Measurements from ENCODE around the gene LRP2BP.
"Not testable (repeated sequence)": the region's sequence is repeated elsewhere in the genome, so short reads cannot be mapped to it uniquely, and the experiment has no call there.

Gene LRP2BP

GRCh38 chr4:185394568-185395237 lies 1.0 kb downstream of the LRP2BP start:
- no peak for DNase-seq

DNA sequence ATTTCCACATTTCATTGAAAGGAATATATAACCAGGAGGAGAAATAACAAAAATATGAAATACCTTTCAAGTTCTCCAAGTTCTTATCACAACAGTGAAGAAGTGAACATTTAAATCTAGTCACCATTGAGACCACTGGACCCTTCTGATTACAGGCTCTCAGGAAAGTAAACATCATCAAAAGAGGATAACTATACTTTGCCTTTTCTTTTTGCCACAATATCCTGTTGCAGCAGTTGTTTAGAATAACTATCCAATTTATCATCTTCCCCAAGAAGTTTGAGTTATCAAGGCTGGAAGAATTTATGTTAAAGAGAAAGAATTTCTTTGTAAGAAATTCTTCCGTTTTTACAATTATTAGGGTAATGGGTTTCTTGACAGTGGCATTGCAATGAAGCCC lies 3.6 kb downstream of the LRP2BP start:
- DNase-seq = no peak

- no peak for DNase-seq
Observed at GRCh38 chr4:185390941-185391340, 4.8 kb downstream of the LRP2BP start.

- no peak for DNase-seq
Observed at GRCh38 chr4:185387957-185388356, 7.8 kb downstream of the LRP2BP start.

DNA sequence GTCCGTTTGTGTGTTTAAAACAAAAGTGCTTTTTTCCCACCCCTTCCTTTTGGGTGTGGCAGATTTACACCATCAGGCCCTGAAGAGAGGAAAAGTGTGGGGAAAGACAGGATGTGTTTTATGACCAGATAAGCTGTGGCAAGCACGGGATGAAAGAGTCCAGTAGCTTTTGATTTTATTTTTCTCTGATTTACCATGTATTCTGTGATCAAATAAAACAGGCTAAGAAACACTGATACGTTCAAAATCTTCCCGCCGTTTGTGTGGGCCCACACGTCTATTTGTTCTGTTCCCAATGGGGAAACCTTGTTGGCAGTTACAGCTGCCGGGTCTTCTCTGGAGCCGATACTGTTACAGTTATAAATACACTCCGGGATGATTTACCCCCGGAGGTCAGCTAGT lies 10.8 kb downstream of the LRP2BP start:
- no peak for DNase-seq

- DNase-seq = no peak
Observed at GRCh38 chr4:185384061-185384460, 11.7 kb downstream of the LRP2BP start.

- no peak for DNase-seq
Observed at GRCh38 chr4:185383451-185383850, 12.3 kb downstream of the LRP2BP start.

DNA sequence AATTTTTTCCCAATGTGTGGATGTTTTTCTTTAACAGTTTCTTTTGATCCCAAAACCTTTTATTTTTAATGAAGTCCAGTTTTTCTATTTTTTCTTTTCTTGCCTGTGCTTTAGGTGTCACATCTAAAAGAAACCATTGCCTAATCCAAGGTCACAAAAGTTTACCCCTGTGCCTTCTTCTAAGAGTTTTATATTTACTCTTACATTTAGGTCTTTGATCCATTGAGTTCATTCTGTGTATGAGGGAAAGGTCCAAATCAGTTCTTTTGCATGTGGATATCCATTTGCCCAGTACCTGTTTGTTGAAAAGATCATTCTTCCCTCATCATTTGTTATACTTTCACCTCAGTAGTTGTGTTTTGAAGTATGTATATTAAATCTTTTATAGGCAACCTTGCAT lies 13.0 kb downstream of the LRP2BP start:
- no peak for DNase-seq

DNA sequence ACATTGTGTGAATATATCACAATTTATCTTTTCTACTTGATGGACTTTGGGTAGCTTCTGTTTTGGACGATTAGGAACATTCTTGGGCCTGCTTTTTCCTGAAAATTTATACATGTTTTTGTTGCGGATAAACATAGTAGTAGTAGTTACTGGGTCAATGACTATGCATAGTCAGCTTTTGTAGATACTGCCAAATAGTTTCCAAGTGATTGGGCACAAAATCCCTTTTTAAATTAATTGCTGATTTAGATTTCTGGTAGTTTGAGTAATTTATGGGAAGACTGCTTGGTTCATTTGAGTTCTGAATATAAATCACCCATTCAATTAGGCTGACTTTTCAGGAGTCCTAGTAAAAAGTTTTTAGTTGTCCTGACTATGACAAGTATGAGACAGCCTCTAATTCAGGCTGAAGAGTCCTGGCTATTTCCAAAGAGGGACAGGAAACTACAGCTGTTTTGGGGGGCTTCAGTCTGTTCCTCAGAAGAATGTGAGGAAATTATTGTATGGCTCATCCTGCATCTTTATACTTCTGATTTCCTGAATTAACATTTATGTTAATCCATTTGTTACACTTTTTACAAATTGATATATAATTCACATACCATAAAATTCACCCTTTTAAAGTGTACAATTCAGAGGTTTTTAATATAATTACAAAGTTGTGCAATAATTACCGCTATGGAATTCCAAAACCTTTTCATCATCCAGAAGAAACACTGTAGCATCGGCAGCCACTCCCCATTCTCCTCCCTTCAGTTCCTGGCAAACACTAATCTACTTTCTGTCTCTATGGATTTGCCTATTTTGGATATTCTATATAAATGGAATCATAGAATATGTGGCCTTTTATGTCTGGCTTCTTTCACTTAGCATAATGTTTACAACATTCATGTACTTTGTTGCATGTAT lies 14.2 kb downstream of the LRP2BP start:
- DNase-seq = no peak

DNA sequence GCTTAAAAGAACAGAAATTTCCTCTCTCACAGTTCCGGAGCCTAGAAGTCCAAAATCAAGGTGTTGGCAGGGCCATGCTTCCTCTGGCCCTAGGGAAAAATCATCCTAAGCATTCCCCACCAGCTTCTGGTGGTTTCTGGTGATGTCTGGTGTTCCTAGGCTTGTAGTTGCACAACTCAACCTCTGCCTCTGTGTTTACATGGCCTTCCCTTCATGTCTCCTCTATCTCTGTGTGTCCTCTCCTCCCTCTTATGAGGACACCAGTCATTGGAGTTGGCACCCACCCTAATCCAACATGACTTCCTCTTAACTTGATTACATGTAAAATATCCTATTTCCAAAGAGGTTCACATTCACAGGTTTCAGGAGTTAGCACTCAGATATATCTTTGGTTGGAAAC lies 15.4 kb downstream of the LRP2BP start:
- no peak for DNase-seq

DNA sequence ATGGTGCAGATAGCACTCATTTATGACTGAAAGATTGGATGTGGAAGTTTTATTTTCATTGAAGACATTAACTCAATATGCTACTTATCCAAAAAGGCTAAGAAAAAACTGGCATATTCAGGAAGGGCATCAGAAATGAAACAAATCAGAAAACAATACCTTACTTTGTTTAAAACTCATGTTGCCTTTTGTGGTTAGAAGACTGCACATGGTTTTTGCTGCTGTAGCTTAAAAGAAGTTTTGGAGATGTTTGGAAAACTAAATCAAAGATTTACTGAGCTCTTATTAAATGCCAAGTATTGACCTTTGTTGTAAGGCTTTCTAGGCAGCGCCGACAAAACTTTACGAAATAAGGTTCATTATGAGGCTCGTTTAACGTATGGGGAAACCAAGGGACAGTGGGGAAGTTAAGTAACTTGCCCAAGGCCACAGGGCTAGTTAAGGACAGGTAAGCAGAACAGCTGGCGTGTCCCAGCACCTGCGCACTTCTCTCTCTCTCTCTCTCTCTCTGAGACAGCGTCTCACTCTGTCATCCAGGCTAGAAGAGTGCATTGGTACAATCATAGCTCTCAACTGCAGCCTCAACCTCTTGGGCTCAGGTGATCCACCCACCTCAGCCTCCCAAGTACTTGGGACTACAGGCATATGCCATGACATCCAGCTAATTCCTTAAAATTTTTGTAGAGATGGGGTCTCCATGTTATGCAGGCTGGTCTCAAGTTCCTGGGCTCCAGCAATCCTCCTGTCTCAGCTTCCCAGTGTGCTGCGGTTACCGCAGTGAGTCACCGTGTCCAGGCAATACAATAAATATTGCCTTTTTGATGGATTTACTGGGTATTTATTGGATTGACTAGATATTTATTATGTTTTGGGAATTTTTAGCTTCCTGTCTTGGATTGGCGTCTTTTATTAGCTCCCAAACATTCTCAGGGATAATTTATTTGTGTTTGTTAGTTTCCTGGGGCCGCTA lies 16.1 kb downstream of the LRP2BP start:
- no peak for DNase-seq

- DNase-seq = no peak
Observed at GRCh38 chr4:185378264-185378663, 17.5 kb downstream of the LRP2BP start.

GRCh38 chr4:185374573-185374972 lies 21.2 kb downstream of the LRP2BP start:
- no peak for DNase-seq

DNA sequence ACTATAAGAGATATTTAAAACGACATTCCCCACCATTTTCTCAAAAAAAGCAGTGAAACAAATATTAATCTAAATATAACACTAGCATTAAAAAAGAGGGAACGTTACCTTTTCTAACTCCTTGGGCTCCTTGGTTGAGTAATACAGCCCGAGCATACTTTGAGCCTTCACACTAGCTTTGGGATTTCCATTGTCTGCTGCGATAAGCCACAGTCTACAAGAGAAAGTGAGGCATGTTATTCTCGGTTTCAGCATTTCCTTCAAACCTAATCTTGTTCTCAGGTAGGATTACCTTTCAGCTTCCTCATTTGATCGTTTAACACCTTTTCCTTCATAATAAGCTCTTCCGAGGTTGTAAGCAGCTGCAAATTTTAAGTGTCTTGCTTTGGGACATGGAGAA lies 21.7 kb downstream of the LRP2BP start:
- DNase-seq = no peak

DNA sequence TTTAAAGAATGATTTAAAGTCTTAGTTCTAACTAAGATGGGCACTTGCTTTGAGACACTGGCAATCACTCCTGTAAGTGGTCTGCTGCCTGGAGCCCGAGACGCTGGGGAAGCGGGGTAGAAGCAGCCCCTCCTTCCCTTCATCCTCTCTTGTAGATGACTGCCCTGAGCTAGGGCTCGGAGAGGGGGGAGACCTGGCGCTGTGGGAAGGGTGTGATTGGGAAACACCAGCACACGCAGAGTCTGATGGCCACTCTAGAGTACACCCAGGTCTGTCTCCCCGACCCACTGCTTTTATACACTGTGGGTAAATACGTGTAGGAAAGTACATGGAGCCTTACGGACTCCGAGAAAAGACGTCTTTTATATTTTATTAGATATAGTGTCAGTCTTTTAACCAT lies 24.0 kb downstream of the LRP2BP start:
- DNase-seq = no peak

GRCh38 chr4:185370268-185370949 lies 25.3 kb downstream of the LRP2BP start:
- no peak for DNase-seq

- no peak for DNase-seq
Observed at GRCh38 chr4:185369731-185370130, 26.0 kb downstream of the LRP2BP start.

- no peak for DNase-seq
Observed at GRCh38 chr4:185364886-185365285, 30.8 kb downstream of the LRP2BP start.

- no peak for DNase-seq
Observed at GRCh38 chr4:185363251-185363650, 32.5 kb downstream of the LRP2BP start.

DNA sequence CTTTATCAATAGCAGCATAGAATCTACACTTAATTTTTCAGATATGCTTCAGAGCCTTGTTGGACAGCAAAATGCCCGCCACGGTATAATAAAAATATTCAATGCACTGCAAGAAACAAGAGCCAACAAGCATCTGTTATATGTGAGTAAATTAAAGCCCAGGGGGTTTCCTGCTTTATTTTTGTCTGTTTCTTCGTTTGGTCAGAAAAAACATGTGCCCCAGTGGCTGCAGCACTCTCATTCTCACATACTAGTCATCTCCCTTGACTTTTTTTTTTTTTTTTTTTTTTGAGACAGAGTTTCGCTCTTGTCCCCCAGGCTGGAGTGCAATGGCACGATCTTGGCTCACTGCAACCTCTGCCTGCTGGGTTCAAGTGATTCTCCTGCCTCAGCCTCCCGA lies 33.2 kb downstream of the LRP2BP start:
- not testable (repeated sequence) for DNase-seq

DNA sequence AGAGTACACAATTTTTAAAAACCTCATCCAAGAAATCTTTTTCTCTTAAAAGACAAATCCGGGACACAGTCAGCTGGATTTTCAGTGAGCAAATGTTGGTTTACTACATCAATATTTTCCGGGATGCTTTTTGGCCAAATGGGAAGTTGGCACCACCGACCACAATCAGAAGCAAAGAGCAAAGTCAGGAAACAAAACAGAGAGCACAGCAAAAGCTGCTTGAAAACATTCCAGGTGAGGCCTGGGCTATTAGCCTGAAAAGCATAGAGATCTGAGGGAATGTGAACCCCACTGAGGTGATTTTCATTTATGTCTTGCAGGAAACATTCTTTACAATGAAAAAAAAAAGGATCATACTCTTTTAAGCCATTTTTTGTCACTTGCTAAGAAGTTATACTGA lies 33.9 kb downstream of the LRP2BP start:
- no peak for DNase-seq

GRCh38 chr4:185359767-185360446 lies 35.8 kb downstream of the LRP2BP start:
- DNase-seq = no peak

Data from DMS 273 treated with DMSO at 0.1 percent for 48 hours (cell line).